ENCODE measurements around the gene ITGA7. TPM values are rescaled to one million over a fixed set of nuclear protein-coding genes. Genes with fewer than 3 reads are reported as not detected.

The ITGA7 gene
- total RNA-seq, 1 experiment from 2014 or later, result 2.1 TPM

DNA sequence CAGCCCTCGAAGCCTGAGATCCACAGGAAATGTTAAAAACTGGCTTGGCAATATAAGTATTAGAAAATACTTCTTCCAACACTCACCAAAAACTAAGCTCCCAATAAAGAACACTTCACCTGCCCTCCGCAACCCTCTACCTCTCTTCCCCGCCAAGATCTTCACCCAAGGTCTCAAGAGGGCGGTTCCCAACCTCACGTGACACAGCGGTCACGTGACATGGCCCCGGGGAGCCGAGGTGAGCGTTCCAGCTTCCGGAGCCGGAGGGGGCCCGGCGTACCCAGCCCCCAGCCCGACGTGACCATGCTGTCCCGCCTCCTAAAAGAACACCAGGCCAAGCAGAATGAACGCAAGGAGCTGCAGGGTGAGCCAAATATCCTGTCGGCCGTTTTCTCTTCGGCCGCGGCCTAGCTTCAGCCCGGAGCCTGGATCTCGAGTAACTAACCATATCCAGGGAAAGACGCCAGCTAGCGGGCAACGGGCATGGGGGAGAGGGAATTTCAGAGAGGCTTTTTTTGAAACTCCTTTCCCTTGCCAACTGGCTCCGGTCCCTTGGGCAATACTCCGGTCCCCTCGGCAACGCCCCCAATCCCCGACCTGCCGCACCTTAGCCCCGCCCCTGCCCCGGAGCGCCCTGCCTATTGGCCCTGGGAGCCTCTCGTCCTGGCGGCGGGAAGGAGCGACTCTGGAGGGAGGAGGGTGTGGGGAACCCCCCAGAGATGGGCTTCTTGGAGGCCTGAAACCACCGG, 8.3 kb upstream of the ITGA7 start, which contains the start of gene BLOC1S1:
TSS of gene BLOC1S1 (plus strand) at position 214 of the 749 bp plus-strand sequence. CDS start at position 220, 6 bp downstream.
- peak within 1 kb of the TSS; percentile 79 for H3K27ac Mint-ChIP-seq (ENCODE audit: low read depth, unreplicated experiment)
- intact Hi-C loops (cut with micrococcal nuclease), result no loop called here
- H3K27me3 Mint-ChIP-seq (ENCODE audit: insufficient read depth, unreplicated experiment), result no peaks in the 10 kb centered on the region
- ChIA-PET CTCF (interaction anchor here (0.6 to 1.5 kb wide), 6 partner anchors 9 to 505 kb away, joined by 3 to 5 read pairs (median 4); partner anchors contain the start of gene CD63), POLR2A (interaction anchor here (0.7 to 2.6 kb wide), 10 partner anchors 9 to 1135 kb away, joined by 3 to 25 read pairs (median 3); partner anchors contain the start of genes CD63 and SARNP)
- H3K9me3 Mint-ChIP-seq (ENCODE audit: unreplicated experiment), result no peaks in the 10 kb centered on the region
- peaks cover 31% of the 10 kb centered on the region for H3K4me1 Mint-ChIP-seq (ENCODE audit: insufficient read depth, unreplicated experiment)
- TF ChIP-seq, protein P1, sequence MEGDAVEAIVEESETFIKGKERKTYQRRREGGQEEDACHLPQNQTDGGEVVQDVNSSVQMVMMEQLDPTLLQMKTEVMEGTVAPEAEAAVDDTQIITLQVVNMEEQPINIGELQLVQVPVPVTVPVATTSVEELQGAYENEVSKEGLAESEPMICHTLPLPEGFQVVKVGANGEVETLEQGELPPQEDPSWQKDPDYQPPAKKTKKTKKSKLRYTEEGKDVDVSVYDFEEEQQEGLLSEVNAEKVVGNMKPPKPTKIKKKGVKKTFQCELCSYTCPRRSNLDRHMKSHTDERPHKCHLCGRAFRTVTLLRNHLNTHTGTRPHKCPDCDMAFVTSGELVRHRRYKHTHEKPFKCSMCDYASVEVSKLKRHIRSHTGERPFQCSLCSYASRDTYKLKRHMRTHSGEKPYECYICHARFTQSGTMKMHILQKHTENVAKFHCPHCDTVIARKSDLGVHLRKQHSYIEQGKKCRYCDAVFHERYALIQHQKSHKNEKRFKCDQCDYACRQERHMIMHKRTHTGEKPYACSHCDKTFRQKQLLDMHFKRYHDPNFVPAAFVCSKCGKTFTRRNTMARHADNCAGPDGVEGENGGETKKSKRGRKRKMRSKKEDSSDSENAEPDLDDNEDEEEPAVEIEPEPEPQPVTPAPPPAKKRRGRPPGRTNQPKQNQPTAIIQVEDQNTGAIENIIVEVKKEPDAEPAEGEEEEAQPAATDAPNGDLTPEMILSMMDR (IDR thresholded peaks at IDR 0.05; ENCODE audit: unreplicated experiment), result no peak
- BruUV-seq (replicated peaks), result TSS peak; percentile 37
- DNase-seq (ENCODE audit: unreplicated experiment), result peak; percentile 92
- peak within 1 kb of the TSS; percentile 80 for H3K4me3 Mint-ChIP-seq (ENCODE audit: unreplicated experiment)
- peaks cover 8% of the 10 kb centered on the region for H3K36me3 Mint-ChIP-seq (ENCODE audit: insufficient read depth, unreplicated experiment)

DNA sequence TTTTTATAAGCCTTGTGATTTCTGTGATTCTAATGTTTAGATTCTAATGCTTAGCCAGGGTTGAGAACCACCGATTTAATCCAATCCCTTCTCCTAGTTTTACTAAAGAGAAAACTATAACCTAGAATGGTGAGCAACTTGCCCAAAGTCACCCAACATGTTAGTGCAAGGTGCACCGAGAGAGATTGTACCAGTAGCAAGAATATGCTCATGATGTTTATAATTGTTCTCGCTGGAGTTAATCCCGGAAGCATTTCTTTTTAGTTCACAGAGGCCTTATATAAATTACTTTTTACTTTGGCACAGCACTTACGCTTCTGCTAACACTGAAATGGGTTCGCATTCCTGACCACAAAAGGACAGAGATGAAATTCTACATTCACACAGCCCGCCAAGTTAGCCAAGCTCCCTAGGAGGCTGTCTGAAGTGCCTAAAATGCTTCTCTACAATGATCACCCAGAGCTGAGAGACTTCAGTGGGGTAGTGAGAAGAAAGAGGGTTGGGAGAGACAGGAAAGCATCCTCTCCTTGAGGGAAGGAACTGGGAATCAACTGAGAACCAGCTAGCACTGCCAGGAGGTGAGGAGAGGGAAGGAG, 7.6 kb upstream of the ITGA7 start:
- Mint-ChIP-seq H3K27me3 (ENCODE audit: insufficient read depth, unreplicated experiment) (peaks cover 1% of the 10 kb centered on the region), H3K9me3 (ENCODE audit: unreplicated experiment) (no peaks in the 10 kb centered on the region), H3K36me3 (ENCODE audit: insufficient read depth, unreplicated experiment) (peaks cover 8% of the 10 kb centered on the region), H3K4me3 (ENCODE audit: unreplicated experiment) (peak overlapping the region; percentile 80), H3K4me1 (ENCODE audit: insufficient read depth, unreplicated experiment) (peaks cover 31% of the 10 kb centered on the region), H3K27ac (ENCODE audit: low read depth, unreplicated experiment) (peak overlapping the region; percentile 79)
- intact Hi-C loops (cut with micrococcal nuclease), result no loop called here
- no peak for DNase-seq (ENCODE audit: unreplicated experiment)
- TF ChIP-seq, protein P1 (IDR thresholded peaks at IDR 0.05; ENCODE audit: unreplicated experiment), result no peak
- ChIA-PET CTCF (interaction anchor here (0.6 to 0.7 kb wide), 3 partner anchors 14 to 504 kb away, joined by 3 to 5 read pairs (median 3); partner anchors contain the start of gene CD63), POLR2A (interaction anchor here (0.7 to 2.6 kb wide), 6 partner anchors 14 to 216 kb away, joined by 3 to 25 read pairs (median 3); partner anchors contain the start of genes CD63 and SARNP)
- BruUV-seq (replicated peaks), result TSS peak; percentile 90

- ChIA-PET POLR2A (no interaction called here), CTCF (interaction anchor here (0.6 kb wide), 1 partner anchor 94 kb away, joined by 4 read pairs; no protein-coding TSS in a partner anchor)
- H3K27ac Mint-ChIP-seq (ENCODE audit: low read depth, unreplicated experiment), result peak overlapping the region; percentile 57
- DNase-seq (ENCODE audit: unreplicated experiment), result peak; percentile 47
- peaks cover 8% of the 10 kb centered on the region for H3K36me3 Mint-ChIP-seq (ENCODE audit: insufficient read depth, unreplicated experiment)
- no TSS peak for BruUV-seq (replicated peaks)
- no peak overlapping the region for H3K4me3 Mint-ChIP-seq (ENCODE audit: unreplicated experiment)
- intact Hi-C loops (cut with micrococcal nuclease), result no loop called here
- H3K9me3 Mint-ChIP-seq (ENCODE audit: unreplicated experiment), result no peaks in the 10 kb centered on the region
- peaks cover 31% of the 10 kb centered on the region for H3K4me1 Mint-ChIP-seq (ENCODE audit: insufficient read depth, unreplicated experiment)
- TF ChIP-seq, protein P1 (IDR thresholded peaks at IDR 0.05; ENCODE audit: unreplicated experiment), result no peak
- peaks cover 17% of the 10 kb centered on the region for H3K27me3 Mint-ChIP-seq (ENCODE audit: insufficient read depth, unreplicated experiment)
These were observed 6.0 kb upstream of the ITGA7 start for GRCh38 chr12:55713721-55714120.

All from MCF 10A (cell line).